Esophagus muscularis mucosa (tissue), 3 donors: Measurements from ENCODE around the gene PTPRE.

Source experiments
- EP300 ChIP-seq: sonication (generic); formaldehyde crosslinking; IDR thresholded peaks from one replicate; pipeline ENCODE4 v1.6.1; 2017; ENCODE audit warnings: antibody characterized with exemption
- POLR2AphosphoS5 ChIP-seq, 2 donors: sonication (generic); formaldehyde crosslinking; IDR thresholded peaks; one replicate each; pipeline ENCODE4 v1.6.1; 2017; ENCODE audit warnings: antibody characterized with exemption in 2 of 2

- TF ChIP-seq EP300 (no peak), POLR2AphosphoS5 (IDR thresholded peaks at IDR 0.05) (no peak)
Measured at GRCh38 chr10:128102480-128103228, 195.8 kb downstream of the PTPRE start.
